Right lobe of liver (tissue), 4 donors: Measurements from ENCODE around the gene LURAP1L.
A peak's percentile ranks its signal among the peaks of the same experiment; 100 is the strongest.

ENCODE experiments used
- CTCF ChIP-seq, 4 donors: fragments of 200-600 bp in 3 of 4; fragments of 450-650 bp in 1 of 4; IDR thresholded peaks; one replicate each; pipeline versions ENCODE4 v1.5.1 to v1.8.0; 2016 to 2022; ENCODE audit warnings: antibody characterized with exemption in 4 of 4, mild to moderate bottlenecking in 2 of 4
- POLR2A ChIP-seq: fragments of 450-650 bp; IDR thresholded peaks from one replicate; pipeline ENCODE4 v1.6.1; 2017; ENCODE audit warnings: antibody characterized with exemption, mild to moderate bottlenecking
- donor health status: DM: no; HTN: no; CAD: no.
- donor health status: DM: no; HTN: no; CAD: no.
- donor health status: DM: no; HTN: yes; CAD: no.

DNA sequence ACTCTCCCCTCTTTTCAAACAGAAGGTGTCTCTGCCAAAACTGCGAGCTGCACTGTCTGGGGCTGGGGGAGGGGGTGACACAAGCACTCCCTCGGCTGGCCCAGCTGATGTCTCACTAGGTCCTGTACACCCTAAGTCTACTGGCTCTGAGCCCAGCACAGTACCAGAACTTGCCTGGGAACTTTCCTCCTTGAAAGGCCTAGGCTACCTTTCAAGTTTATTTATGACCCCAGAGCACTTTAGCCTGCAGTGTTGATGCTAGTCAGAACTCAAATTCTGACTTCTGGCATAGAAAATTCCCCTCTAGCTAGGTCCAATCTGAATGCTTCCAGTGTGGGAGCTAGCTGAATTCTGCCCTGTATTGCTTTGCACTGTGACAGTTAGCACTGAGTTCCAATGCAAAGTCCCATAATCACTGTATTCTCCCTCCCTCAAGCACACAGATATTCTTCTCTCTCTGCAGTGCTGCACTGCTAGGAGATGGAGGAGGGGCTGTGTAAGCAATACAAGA, 10.5 kb downstream of the LURAP1L start:
- TF ChIP-seq POLR2A: peak; percentile 31
- no peak for TF ChIP-seq CTCF (IDR thresholded peaks at IDR 0.05)
